Stimulated activated CD8-positive, alpha-beta memory T cell treated with anti-CD3 and anti-CD28 coated beads, Interleukin-7, amount 100 ng/mL, for 48 hours (primary cell): ENCODE measurements around the gene CDH4.

Experiments
- DNase-seq, 2 donors: peaks; one replicate each; pipeline ENCODE4 v3.0.0-alpha.2; 2020; ENCODE audit warnings: low read depth in 1 of 2; ENCODE audit errors: extremely low read depth in 1 of 2

The CDH4 gene

GRCh38 chr20:61878478-61879302 lies 626.6 kb downstream of the CDH4 start:
- DNase-seq, result no peak

GRCh38 chr20:61879303-61879620 lies 627.2 kb downstream of the CDH4 start:
- no peak for DNase-seq

- no peak for DNase-seq
These were observed 627.6 kb downstream of the CDH4 start for GRCh38 chr20:61879694-61880093.

- DNase-seq, result no peak
These were observed 628.6 kb downstream of the CDH4 start for GRCh38 chr20:61880706-61881105.

GRCh38 chr20:61881416-61881815 lies 629.4 kb downstream of the CDH4 start:
- no peak for DNase-seq

- DNase-seq, result no peak
These were observed 629.8 kb downstream of the CDH4 start for GRCh38 chr20:61881861-61882260.

- DNase-seq, result no peak
These were observed 630.9 kb downstream of the CDH4 start for GRCh38 chr20:61882716-61883615.

GRCh38 chr20:61883857-61884393 lies 631.9 kb downstream of the CDH4 start:
- DNase-seq, result no peak

- no peak for DNase-seq
These were observed 632.7 kb downstream of the CDH4 start for GRCh38 chr20:61884571-61885389.

- no peak for DNase-seq
These were observed 634.0 kb downstream of the CDH4 start for GRCh38 chr20:61885759-61886715.

- peak in 1 of 2 donors; percentile 19 for DNase-seq
These were observed 634.9 kb downstream of the CDH4 start for GRCh38 chr20:61886721-61887595.

GRCh38 chr20:61887596-61888093 lies 635.6 kb downstream of the CDH4 start:
- no peak for DNase-seq

- no peak for DNase-seq
These were observed 636.2 kb downstream of the CDH4 start for GRCh38 chr20:61888101-61888865.

- no peak for DNase-seq
These were observed 637.6 kb downstream of the CDH4 start for GRCh38 chr20:61889659-61890058.

GRCh38 chr20:61890210-61890609 lies 638.1 kb downstream of the CDH4 start:
- no peak for DNase-seq

- no peak for DNase-seq
These were observed 639.4 kb downstream of the CDH4 start for GRCh38 chr20:61891476-61891875.

- DNase-seq, result no peak
These were observed 640.0 kb downstream of the CDH4 start for GRCh38 chr20:61891916-61892649.
